Measurements from ENCODE around the gene CELSR1.

CELSR1 gene

DNA sequence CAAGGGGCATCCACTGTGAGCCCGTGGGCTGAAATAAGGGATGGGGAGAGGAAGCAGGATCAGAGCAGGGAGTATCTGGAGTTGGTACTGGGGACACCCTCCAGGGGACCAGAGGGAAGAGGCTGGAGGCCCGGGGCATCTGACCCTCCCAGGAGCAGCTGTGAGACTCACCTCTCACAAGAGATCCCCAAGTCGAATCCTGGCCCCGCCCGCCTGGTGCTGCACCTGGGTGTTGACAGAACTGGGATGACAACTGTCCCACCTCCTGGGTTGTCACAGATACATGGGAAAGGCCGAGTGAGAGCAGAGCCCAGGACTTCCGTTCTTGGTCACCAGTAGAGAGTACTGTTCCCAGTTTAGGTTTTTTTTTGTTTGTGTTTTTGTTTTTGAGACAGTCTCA lies 78.9 kb downstream of the CELSR1 start:
- DNase-seq (ENCODE audit: low read depth in 2 of 2) = no peak

- DNase-seq (ENCODE audit: low read depth in 2 of 2) = no peak
Observed at GRCh38 chr22:46457502-46458488, 79.6 kb downstream of the CELSR1 start.

DNA sequence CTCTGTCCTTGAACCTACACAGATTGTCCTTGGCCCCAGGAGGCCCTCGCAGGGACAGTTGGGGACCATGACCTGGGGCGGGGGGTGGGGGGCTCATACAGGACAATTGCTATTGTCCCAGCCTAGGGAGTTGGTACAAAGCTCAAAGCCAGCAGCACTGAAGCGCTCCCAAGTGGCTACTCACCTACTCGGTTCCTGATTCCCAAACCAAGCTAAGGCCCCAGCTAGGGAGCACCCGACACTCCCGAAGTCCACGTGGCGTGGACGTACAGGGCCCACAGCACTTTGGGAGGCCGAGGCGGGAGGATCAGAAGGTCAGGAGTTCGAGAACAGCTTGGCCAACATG lies 80.6 kb downstream of the CELSR1 start:
- no peak for DNase-seq (ENCODE audit: low read depth in 2 of 2)

- DNase-seq (ENCODE audit: low read depth in 2 of 2) = no peak
Observed at GRCh38 chr22:46455446-46455845, 82.0 kb downstream of the CELSR1 start.

DNA sequence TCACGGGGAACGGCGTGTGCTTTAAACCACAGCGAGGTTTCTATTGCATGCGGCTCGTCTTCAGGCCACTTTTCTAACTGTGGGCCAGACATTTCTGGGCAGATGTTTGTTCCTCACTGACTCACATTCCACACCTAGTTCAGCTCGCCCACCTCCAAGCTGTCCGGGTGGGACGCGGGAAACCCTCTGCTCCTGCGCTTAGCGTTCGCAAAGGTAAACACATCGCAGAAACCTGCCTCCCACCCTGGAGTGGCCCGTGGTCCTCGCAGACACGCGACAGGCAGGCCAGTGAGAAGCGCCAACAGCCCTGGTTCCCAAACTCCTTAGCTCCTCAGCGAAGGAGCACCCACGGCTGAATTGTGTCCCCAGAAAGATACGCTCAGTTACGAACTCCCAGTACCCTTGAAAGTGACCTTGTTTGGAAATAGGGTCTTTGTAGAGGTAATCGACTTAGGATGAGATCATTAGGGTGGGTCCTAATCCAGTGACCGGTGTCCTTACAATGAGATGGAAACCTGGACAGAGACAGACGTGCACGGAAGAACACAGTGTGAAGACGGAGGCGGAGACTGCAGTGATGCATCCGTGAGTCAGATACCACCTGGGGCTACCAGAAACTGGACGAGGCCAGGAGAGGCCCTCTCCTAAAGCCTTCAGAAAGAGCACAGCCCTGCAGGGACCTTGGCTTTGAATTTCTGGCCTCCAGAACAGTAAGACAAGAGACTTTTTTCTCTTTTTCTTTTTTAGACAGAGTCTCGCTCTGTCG lies 82.7 kb downstream of the CELSR1 start:
- no peak for DNase-seq (ENCODE audit: low read depth in 2 of 2)

GRCh38 chr22:46453829-46454503 lies 83.5 kb downstream of the CELSR1 start:
- DNase-seq (ENCODE audit: low read depth in 2 of 2) = no peak

- DNase-seq (ENCODE audit: low read depth in 2 of 2) = no peak
Observed at GRCh38 chr22:46453006-46453828, 84.2 kb downstream of the CELSR1 start.

- DNase-seq (ENCODE audit: low read depth in 2 of 2) = no peak
Observed at GRCh38 chr22:46452195-46453005, 85.0 kb downstream of the CELSR1 start.

DNA sequence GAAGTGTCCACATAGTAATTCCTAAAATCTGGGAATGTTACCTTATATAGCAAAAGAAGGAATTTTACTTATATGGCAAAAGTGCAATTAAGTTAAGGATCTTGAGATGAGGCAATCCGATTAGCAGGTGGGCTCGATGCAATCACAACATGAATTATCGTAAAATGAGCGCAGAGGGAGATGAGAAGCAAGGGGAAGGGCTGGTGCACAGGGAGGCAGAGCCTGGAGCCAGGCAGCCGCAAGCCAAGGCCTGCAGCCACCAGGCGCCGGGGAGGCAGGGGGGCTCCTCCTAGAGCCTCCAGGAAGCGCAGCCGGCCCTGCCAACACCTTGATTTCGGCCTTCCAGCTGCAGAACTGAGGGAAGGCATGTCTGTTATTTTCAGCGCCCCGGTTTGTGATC lies 85.7 kb downstream of the CELSR1 start:
- no peak for DNase-seq (ENCODE audit: low read depth in 2 of 2)

- DNase-seq (ENCODE audit: low read depth in 2 of 2) = no peak
Observed at GRCh38 chr22:46450931-46451561, 86.4 kb downstream of the CELSR1 start.

GRCh38 chr22:46449974-46450745 lies 87.3 kb downstream of the CELSR1 start:
- no peak for DNase-seq (ENCODE audit: low read depth in 2 of 2)

GRCh38 chr22:46449116-46449691 lies 88.2 kb downstream of the CELSR1 start:
- DNase-seq (ENCODE audit: low read depth in 2 of 2) = no peak

DNA sequence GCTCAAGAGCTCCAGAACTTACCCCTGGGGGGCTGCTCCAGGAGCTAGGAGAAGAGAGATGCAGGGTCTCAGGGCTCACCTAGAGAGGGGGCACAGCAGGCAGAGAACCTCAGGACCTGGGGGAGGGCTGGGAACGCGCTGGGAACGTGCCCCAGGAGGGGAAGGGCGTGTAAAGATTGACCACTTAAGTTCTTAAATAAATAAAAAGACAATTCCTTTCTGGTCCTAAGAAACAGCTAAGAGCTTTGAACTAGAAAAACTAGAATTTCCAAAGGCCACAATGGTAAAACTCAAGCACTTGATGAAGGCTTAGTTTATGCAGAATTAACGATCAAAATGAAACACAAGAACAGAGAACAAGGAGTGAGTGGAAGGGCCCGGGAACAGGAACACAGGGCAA lies 89.1 kb downstream of the CELSR1 start:
- no peak for DNase-seq (ENCODE audit: low read depth in 2 of 2)

DNA sequence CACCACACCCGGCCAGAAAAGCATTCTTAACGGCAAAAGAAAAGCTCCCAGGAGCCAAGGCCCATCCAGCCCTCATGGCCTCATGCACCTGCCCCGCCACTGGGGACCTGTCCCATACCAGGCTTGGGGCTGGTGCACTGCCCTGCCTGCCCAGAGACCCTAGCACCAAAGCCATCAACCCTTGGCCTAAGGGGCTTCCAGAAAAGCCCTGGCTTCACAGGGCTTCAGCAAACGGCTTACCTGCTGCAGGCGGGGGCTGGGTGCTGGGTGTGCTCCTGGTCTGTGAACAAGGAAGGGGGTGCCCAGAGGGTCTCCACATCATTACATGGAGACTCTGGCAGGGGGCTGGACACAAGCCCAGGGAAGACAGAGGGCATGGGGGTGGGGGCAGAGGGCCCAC lies 89.5 kb downstream of the CELSR1 start:
- DNase-seq (ENCODE audit: low read depth in 2 of 2) = no peak

DNA sequence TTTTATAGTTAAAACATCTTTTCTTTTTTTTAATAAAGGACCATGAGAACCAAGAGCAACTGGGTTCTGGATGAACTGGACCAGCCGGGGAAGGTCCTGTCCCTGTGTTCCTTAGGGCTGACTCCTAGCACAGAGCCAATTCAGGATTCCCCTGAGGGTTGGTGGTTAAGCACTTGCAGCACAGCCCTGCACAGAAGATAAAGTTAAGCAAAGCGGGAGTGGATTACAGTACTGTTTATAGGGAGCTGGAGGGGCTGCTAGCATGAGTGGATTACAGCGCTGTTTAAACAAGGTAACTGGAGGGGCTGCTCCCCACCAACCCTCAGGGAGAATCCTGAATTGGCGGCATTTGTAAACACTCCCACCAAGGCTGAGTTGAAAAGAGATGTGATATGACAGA lies 90.6 kb downstream of the CELSR1 start:
- no peak for DNase-seq (ENCODE audit: low read depth in 2 of 2)

DNA sequence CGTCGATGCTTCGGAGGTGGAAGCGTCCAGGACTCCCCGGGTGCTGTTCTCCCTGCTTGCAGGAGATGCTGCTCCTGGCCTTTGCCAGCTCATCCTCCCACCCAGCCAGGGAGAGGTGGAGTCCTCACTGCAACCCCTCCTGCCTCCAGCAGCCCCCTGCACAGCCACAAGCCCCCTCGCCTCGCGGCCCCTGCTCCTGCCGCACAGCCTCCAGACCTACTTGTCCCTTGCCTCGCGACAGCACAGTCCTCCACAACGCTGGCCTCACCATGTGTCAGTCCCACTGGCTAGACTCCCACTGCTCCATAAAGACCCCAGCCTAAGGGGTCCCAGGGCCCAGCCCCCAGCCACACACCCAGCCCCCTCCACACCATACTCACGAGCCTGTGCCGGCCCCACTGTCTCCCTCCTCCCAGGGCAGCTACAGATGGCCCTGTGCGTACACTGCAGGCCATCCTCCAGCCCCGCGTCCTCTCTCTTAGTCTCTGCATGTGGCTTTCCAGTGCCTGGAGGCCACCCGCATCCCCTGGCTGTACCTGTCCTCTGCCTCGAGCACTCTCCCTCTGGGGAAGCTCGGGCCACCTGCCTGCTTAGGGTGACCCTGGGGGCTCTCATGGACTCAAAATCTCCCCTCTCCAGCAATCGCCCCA lies 91.5 kb downstream of the CELSR1 start:
- no peak for DNase-seq (ENCODE audit: low read depth in 2 of 2)

DNA sequence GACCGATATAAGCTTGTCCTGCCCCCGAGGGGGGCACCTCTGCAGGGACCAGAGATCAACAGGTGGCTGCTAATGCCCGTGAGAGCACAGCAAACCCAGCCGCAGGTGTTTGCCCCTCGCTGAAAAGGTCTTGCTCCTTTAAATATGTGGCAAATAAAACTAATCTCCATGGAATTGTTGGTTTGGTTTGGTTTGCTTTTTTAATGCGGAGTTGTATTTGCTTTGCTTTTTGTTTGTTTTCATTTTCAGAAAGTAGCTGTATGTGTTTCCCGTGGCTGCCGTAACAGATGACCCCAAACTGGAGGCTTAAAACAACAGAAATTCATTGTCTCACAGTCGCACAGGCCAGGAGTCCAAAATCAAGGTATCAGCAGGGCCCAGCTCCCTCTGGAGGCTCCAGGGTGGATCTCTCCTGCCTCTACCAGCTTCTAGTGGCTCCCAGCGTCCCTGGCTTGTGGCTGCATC lies 93.0 kb downstream of the CELSR1 start:
- no peak for DNase-seq (ENCODE audit: low read depth in 2 of 2)

DNA sequence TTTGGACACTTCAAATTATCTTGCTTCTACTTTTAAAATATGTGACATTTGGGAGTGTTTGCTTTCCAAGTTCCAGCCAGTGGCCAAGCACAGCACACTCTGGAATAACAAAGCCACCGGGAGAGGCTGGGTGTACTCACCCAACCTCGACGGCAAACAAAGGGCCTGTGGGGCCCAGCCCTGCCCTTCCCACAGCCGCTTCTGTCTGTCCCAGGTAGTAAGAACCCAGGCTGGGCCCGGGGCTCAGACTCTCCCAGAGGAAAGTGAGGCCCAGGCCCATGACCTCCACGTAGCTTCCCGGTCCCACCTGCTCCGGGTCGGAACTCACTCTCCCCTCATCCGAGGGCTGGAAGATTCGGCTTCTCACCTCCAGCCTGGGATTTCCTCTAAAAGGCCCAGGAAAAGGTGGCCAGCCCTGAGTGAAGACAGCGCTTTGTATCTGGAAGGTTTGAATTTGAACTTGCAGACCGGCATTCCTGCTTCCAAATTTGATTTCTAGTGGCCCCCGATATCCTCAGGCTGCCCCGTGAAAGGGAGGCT lies 93.5 kb downstream of the CELSR1 start:
- no peak for DNase-seq (ENCODE audit: low read depth in 2 of 2)
